AG10803 (cell line): ENCODE measurements around the gene E2F3.

Source experiments
- DNase-seq: peaks from one replicate; pipeline ENCODE4 v3.0.0; 2010; ENCODE audit warnings: low read depth
- H3K4me3 ChIP-seq: 2 replicates; pipeline ENCODE4 v1.5.1; 2011; ENCODE audit warnings: mild to moderate bottlenecking, low read length, control low read depth
- CTCF ChIP-seq: conservative IDR thresholded peaks from 2 replicates; pipeline ENCODE4 v1.5.1; 2011; ENCODE audit warnings: mild to moderate bottlenecking, low read length, control low read depth, inconsistent platforms

Gene E2F3

GRCh38 chr6:20474874-20475542 lies 73.3 kb downstream of the E2F3 start:
- no peak overlapping the region for H3K4me3 ChIP-seq
- no peak for DNase-seq
- TF ChIP-seq CTCF = no peak

DNA sequence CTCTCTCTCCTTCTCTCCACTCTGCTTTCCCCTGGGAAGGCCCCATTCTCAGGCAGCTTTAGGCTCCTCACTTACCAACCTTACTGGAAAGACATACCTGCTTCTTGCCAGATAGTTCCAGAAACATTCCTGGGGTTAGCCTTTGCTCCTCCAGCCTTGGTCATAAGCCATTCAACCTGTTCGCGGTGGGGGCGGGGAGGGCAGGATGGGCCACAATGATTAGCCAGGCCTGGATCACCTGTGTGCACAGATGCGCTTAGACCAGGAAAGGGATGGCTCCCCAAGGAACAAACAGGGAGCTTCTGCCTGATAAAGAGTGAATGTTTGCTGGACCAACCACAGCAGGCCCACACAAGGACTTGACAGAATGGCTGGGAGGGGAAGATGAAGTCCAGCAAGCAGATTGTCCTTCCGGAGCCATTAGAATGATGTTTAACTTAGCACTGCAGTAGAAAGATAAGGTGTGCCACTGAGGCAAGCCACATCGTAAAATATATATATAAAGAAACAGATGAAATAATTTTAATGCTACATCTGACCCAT lies 74.9 kb downstream of the E2F3 start:
- no peak for TF ChIP-seq CTCF
- H3K4me3 ChIP-seq = no peak overlapping the region
- DNase-seq = no peak

DNA sequence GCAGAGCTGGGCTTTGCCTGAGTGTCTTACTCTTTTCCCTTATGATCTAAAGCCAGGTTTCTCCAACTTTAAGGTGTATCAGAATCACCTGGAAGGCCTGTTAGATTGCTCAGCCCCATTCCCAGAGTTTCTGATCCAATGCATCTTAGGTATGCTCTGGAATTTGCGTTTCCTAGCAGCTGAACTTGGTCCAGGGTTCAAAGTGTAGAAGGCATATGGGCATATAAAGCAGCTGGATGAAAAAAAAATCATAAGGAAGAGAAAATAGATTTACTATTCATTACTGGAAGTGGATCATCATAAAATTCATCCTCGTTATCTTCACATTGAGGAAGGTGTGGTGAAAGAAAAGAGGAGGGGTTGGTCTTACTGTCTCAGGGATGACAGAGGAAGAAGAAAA lies 75.8 kb downstream of the E2F3 start:
- no peak for DNase-seq
- no peak for TF ChIP-seq CTCF
- H3K4me3 ChIP-seq = no peak overlapping the region

DNA sequence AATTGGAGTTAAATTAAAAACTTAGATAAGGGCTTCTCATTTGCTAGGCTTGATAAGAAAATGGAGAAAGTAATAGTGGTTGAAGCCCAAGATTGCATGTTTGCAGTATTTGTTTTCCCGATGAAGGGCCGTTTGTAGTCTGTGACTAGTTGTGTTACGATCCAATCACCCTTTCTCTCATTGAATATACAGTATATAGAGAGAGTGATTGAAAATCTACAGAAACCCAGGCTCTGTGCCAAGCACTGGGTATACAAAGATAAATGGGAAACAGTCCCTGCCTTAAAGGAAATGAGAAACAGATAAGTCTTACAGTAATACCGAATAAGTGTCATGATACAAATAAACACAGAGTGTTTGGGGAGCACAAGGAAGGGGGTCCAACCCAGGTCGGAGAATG lies 77.4 kb downstream of the E2F3 start:
- no peak overlapping the region for H3K4me3 ChIP-seq
- no peak for DNase-seq
- TF ChIP-seq CTCF = no peak

GRCh38 chr6:20479526-20479925 lies 77.8 kb downstream of the E2F3 start:
- no peak for DNase-seq
- no peak overlapping the region for H3K4me3 ChIP-seq
- TF ChIP-seq CTCF = no peak

GRCh38 chr6:20481281-20481680 lies 79.6 kb downstream of the E2F3 start:
- no peak for DNase-seq
- no peak overlapping the region for H3K4me3 ChIP-seq
- TF ChIP-seq CTCF = no peak

DNA sequence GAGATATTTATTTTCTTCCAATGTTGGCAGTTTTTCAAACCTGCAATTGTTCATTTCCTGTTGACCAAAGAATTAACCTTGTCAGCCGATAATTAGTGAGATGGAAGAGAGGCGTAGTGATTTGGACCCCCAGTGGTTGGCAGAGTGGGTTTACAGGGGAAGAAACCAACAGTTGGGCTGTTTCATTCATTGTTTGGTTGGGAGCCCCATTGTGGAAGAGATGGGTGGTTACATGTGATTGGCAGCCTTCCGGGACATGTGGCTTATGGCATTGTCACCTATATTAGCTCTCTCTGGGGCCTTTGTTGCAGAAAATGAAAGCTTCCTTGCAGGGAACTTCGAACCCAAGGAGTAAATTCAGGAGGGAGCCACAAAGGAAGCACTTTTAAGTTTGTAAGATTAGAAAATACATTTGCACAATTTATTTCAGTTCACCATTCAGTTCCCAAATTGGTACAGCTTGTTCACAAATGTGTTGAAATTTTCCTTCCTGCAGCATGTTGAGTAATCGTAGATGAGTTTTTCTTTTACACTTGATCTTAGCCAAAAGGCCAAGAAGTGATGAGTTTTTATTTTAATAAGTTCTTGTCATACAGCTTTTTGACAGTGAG lies 82.3 kb downstream of the E2F3 start:
- TF ChIP-seq CTCF = no peak
- peak; percentile 11 for DNase-seq
- no peak overlapping the region for H3K4me3 ChIP-seq
